Uterus (tissue), 4 donors: Measurements from ENCODE around the gene KRTAP12-1. TPM values are rescaled to one million over a fixed set of nuclear protein-coding genes. Genes with fewer than 3 reads are reported as not detected.

Experiments
- DNase-seq, 2 donors: peaks; one replicate each; pipeline ENCODE4 v3.0.0-alpha.2; 2019 to 2020
- H3K27ac ChIP-seq, 2 donors: fragments of 200-600 bp; sonication (generic); 1 replicate in 1 of 2; 2 replicates in 1 of 2; pipeline ENCODE4 v1.5.1; 2016 to 2018
- H3K27me3 ChIP-seq, 2 donors: fragments of 200-600 bp; sonication (generic); one replicate each; pipeline ENCODE4 v1.5.1; 2018 to 2019; ENCODE audit warnings: control low read depth in 1 of 2
- H3K36me3 ChIP-seq, 2 donors: fragments of 200-600 bp; sonication (generic); one replicate each; pipeline ENCODE4 v1.5.1; 2019; ENCODE audit warnings: control low read depth in 1 of 2
- H3K4me1 ChIP-seq, 2 donors: fragments of 200-600 bp; sonication (generic); one replicate each; pipeline ENCODE4 v1.5.1; 2018 to 2019; ENCODE audit warnings: control low read depth in 1 of 2
- H3K4me3 ChIP-seq, 2 donors: fragments of 200-600 bp; sonication (generic); 1 replicate in 1 of 2; 2 replicates in 1 of 2; pipeline ENCODE4 v1.5.1; 2018 to 2019; ENCODE audit warnings: mild to moderate bottlenecking in 1 of 2
- H3K9me3 ChIP-seq, 2 donors: fragments of 200-600 bp; sonication (generic); one replicate each; pipeline ENCODE4 v1.5.1; 2019; ENCODE audit warnings: control low read depth in 1 of 2
- CTCF ChIP-seq, 4 experiments: fragments of 200-600 bp in 2 of 4; fragments of 450-650 bp in 2 of 4; sonication (generic) in 2 of 4; IDR thresholded peaks; one replicate each; pipeline ENCODE4 v1.5.1; 2016 to 2019; ENCODE audit warnings: antibody characterized with exemption in 4 of 4, mild to moderate bottlenecking in 2 of 4, moderate library complexity in 1 of 4
- POLR2A ChIP-seq, 2 donors: fragments of 450-650 bp; IDR thresholded peaks; one replicate each; pipeline ENCODE4 v1.6.1; 2016; ENCODE audit warnings: antibody characterized with exemption in 2 of 2, mild to moderate bottlenecking in 1 of 2, moderate library complexity in 1 of 2
- intact Hi-C: fragments of 100-400 bp; cut with DNase I; formaldehyde crosslinking; loops from one replicate; pipeline ENCODE4 v1.15.1; 2023; ENCODE audit warnings: low total_unique reads
- total RNA-seq, 4 donors: library from RNA; depleted of rRNA in 3 of 4; stranded (reverse); fragments of >200 nt in 3 of 4; gene quantifications; one replicate each; pipeline versions ENCODE4 v1.1.0 to v1.2.4, GENCODE V29; 2014 to 2023
- donor health status: DM: yes; HTN: yes; CAD: no.

The KRTAP12-1 gene
- total RNA-seq, 4 donors from 2014 or later: 1.5 TPM; not detected in 3

GRCh38 chr21:44657635-44658540 lies 24.1 kb downstream of the KRTAP12-1 start, which contains the start of gene KRTAP12-3:
TSS of gene KRTAP12-3 (plus strand) at chr21:44657932. CDS start at chr21:44657980, 48 bp downstream.
- H3K9me3 ChIP-seq: no peaks in the 10 kb centered on the region
- H3K27ac ChIP-seq: no peak within 1 kb of the TSS
- intact Hi-C loops: no loop called here
- no peak for TF ChIP-seq CTCF (IDR thresholded peaks at IDR 0.05)
- no peak for TF ChIP-seq POLR2A (IDR thresholded peaks at IDR 0.05)
- H3K36me3 ChIP-seq: no peaks in the 10 kb centered on the region
- H3K4me1 ChIP-seq: no peaks in the 10 kb centered on the region
- peaks cover 0 to 3% of the 10 kb centered on the region in 2 donors for H3K27me3 ChIP-seq
- no peak within 1 kb of the TSS for H3K4me3 ChIP-seq
- DNase-seq: no peak

- no peaks in the 10 kb centered on the region for H3K9me3 ChIP-seq
- TF ChIP-seq CTCF (IDR thresholded peaks at IDR 0.05) (no peak), POLR2A (IDR thresholded peaks at IDR 0.05) (no peak)
- peaks cover 0 to 3% of the 10 kb centered on the region in 2 donors for H3K27me3 ChIP-seq
- intact Hi-C loops: no loop called here
- no peak for DNase-seq
- no peak overlapping the region for H3K4me3 ChIP-seq
- no peaks in the 10 kb centered on the region for H3K36me3 ChIP-seq
- no peak overlapping the region for H3K27ac ChIP-seq
- no peaks in the 10 kb centered on the region for H3K4me1 ChIP-seq
These were observed 25.1 kb downstream of the KRTAP12-1 start for GRCh38 chr21:44656868-44657267.

- H3K9me3 ChIP-seq: no peaks in the 10 kb centered on the region
- no peaks in the 10 kb centered on the region for H3K4me1 ChIP-seq
- DNase-seq: no peak
- no peak within 1 kb of the TSS for H3K4me3 ChIP-seq
- H3K27me3 ChIP-seq: no peaks in the 10 kb centered on the region
- TF ChIP-seq CTCF (IDR thresholded peaks at IDR 0.05) (no peak), POLR2A (IDR thresholded peaks at IDR 0.05) (no peak)
- no peaks in the 10 kb centered on the region for H3K36me3 ChIP-seq
- intact Hi-C loops: no loop called here
- no peak within 1 kb of the TSS for H3K27ac ChIP-seq
These were observed 27.3 kb downstream of the KRTAP12-1 start, which contains the start of gene KRTAP12-4 for GRCh38 chr21:44654576-44655175. TSS of gene KRTAP12-4 (minus strand) at chr21:44654659. CDS start at chr21:44654614, 45 bp downstream.

GRCh38 chr21:44653656-44654575 lies 28.0 kb downstream of the KRTAP12-1 start:
- no peaks in the 10 kb centered on the region for H3K27me3 ChIP-seq
- H3K27ac ChIP-seq: no peak overlapping the region
- H3K36me3 ChIP-seq: no peaks in the 10 kb centered on the region
- no peaks in the 10 kb centered on the region for H3K4me1 ChIP-seq
- no peak overlapping the region for H3K4me3 ChIP-seq
- no peak for TF ChIP-seq POLR2A (IDR thresholded peaks at IDR 0.05)
- no peak for TF ChIP-seq CTCF (IDR thresholded peaks at IDR 0.05)
- no peaks in the 10 kb centered on the region for H3K9me3 ChIP-seq
- intact Hi-C loops: no loop called here
- DNase-seq: no peak
